HG02798 (cell line): ENCODE results near the gene ERCC3.
A peak's percentile ranks its signal among the peaks of the same experiment; 100 is the strongest.
"Not testable (repeated sequence)": the region's sequence is repeated elsewhere in the genome, so short reads cannot be mapped to it uniquely, and the experiment has no call there.

Experiments
- ATAC-seq: cut with Tn5 transposase; IDR thresholded peaks from one replicate; pipeline ENCODE4 v1.9.1; 2021; ENCODE audit warnings: mild to moderate bottlenecking; ENCODE audit not compliant: unreplicated experiment, poor library complexity

ERCC3 gene

GRCh38 chr2:127227264-127227660 lies 66.7 kb downstream of the ERCC3 start:
- not testable (repeated sequence) for ATAC-seq

GRCh38 chr2:127226520-127227263 lies 67.3 kb downstream of the ERCC3 start:
- peak; percentile 91 for ATAC-seq

GRCh38 chr2:127226132-127226519 lies 67.8 kb downstream of the ERCC3 start:
- no peak for ATAC-seq

- no peak for ATAC-seq
These were observed 68.6 kb downstream of the ERCC3 start for GRCh38 chr2:127225186-127225960.

GRCh38 chr2:127224135-127224534 lies 69.8 kb downstream of the ERCC3 start:
- ATAC-seq = not testable (repeated sequence)

GRCh38 chr2:127220768-127221527 lies 73.0 kb downstream of the ERCC3 start:
- no peak for ATAC-seq

- no peak for ATAC-seq
These were observed 73.7 kb downstream of the ERCC3 start, which contains the start of gene CYP27C1 for GRCh38 chr2:127220102-127220767. Gene CYP27C1, minus strand, starts transcription at chr2:127220299. Its CDS starts 29 bp downstream, at chr2:127220270.

GRCh38 chr2:127219171-127220070 lies 74.5 kb downstream of the ERCC3 start:
- no peak for ATAC-seq

GRCh38 chr2:127218812-127219170 lies 75.2 kb downstream of the ERCC3 start:
- ATAC-seq = no peak

- ATAC-seq = no peak
These were observed 76.2 kb downstream of the ERCC3 start for GRCh38 chr2:127217470-127218325.

GRCh38 chr2:127216593-127216992 lies 77.4 kb downstream of the ERCC3 start:
- no peak for ATAC-seq

- ATAC-seq = no peak
These were observed 77.8 kb downstream of the ERCC3 start for GRCh38 chr2:127216095-127216494.

- not testable (repeated sequence) for ATAC-seq
These were observed 79.7 kb downstream of the ERCC3 start for GRCh38 chr2:127214201-127214600.

- ATAC-seq = no peak
These were observed 85.6 kb downstream of the ERCC3 start for GRCh38 chr2:127208313-127208712.
